SK-N-SH treated with all-trans-retinoic acid at 6 μM for 48 hours (cell line): ENCODE data around the gene KLHDC8A.

ENCODE experiments used
- CSDC2 ChIP-seq: fragments of 250-450 bp; sonication (Bioruptor Pico); IDR thresholded peaks from 2 replicates; pipeline ENCODE4 v1.5.0; 2020; ENCODE audit warnings: mild to moderate bottlenecking, moderate library complexity
- RARB ChIP-seq: fragments of 250-450 bp; sonication (Bioruptor Pico); IDR thresholded peaks from 2 replicates; pipeline ENCODE4 v1.8.0; 2021; ENCODE audit warnings: mild to moderate bottlenecking, moderate library complexity
- ZC3H10 ChIP-seq: fragments of 250-450 bp; sonication (Bioruptor Pico); IDR thresholded peaks from 2 replicates; pipeline ENCODE4 v1.5.1; 2021; ENCODE audit warnings: mild to moderate bottlenecking, moderate library complexity
- ZNF565 ChIP-seq: fragments of 450-650 bp; formaldehyde crosslinking; conservative IDR thresholded peaks from 2 replicates; pipeline ENCODE4 v1.5.0; 2020; ENCODE audit warnings: low read depth, mild to moderate bottlenecking, moderate library complexity

GRCh38 chr1:205370780-205371179 is 14.1 kb upstream of the KLHDC8A start:
- TF ChIP-seq RARB (CRISPR knock-in tag) (no peak), CSDC2 (CRISPR knock-in tag) (no peak), ZC3H10 (no peak), ZNF565 (CRISPR knock-in tag) (no peak)
